Upper lobe of left lung (tissue), 6 donors: ENCODE data around the gene SIM2. TPM values are rescaled to one million over a fixed set of nuclear protein-coding genes. Genes with fewer than 3 reads are reported as not detected.
A peak's percentile ranks its signal among the peaks of the same experiment; 100 is the strongest.

Experiments used
- ATAC-seq, 2 donors: fragments of 200-7000 bp; cut with Tn5 transposase; one replicate each; pipeline ENCODE4 v1.9.1; 2022; ENCODE audit warnings: mild to moderate bottlenecking in 2 of 2, moderate library complexity in 2 of 2; ENCODE audit not compliant: low FRiP score in 2 of 2
- DNase-seq, 2 donors: peaks; one replicate each; pipeline ENCODE4 v3.0.0-alpha.2; 2019 to 2020
- H3K27ac ChIP-seq, 4 donors: fragments of 200-600 bp; sonication (generic); one replicate each; pipeline ENCODE4 v1.5.1; 2016 to 2019
- H3K27me3 ChIP-seq, 4 donors: fragments of 200-600 bp; sonication (generic); one replicate each; pipeline ENCODE4 v1.5.1; 2017 to 2019
- H3K36me3 ChIP-seq, 4 donors: fragments of 200-600 bp; sonication (generic); one replicate each; pipeline ENCODE4 v1.5.1; 2016 to 2019
- H3K4me1 ChIP-seq, 4 donors: fragments of 200-600 bp; sonication (generic); one replicate each; pipeline ENCODE4 v1.5.1; 2018 to 2019
- H3K4me3 ChIP-seq, 4 donors: fragments of 200-600 bp; sonication (generic); one replicate each; pipeline ENCODE4 v1.5.1; 2017 to 2019; ENCODE audit warnings: mild to moderate bottlenecking in 2 of 4, moderate library complexity in 1 of 4
- H3K9me3 ChIP-seq, 4 donors: fragments of 200-600 bp; sonication (generic); one replicate each; pipeline ENCODE4 v1.5.1; 2018 to 2019
- EP300 ChIP-seq, 4 donors: sonication (generic); formaldehyde crosslinking; IDR thresholded peaks; one replicate each; pipeline ENCODE4 v1.5.1; 2017; ENCODE audit warnings: antibody characterized with exemption in 4 of 4, control low read depth in 2 of 4
- POLR2A ChIP-seq, 4 donors: fragments of 450-650 bp; IDR thresholded peaks; one replicate each; pipeline ENCODE4 v1.5.1; 2016 to 2017; ENCODE audit warnings: antibody characterized with exemption in 4 of 4, mild to moderate bottlenecking in 2 of 4
- POLR2AphosphoS5 ChIP-seq, 2 donors: sonication (generic); formaldehyde crosslinking; IDR thresholded peaks; one replicate each; pipeline ENCODE4 v1.5.1; 2017; ENCODE audit warnings: antibody characterized with exemption in 2 of 2
- WGBS, 2 donors: methylation state at CpG; one replicate each; pipeline ENCODE4 v1.1.5; 2017 to 2018; 5-methylcytosine and 5-hydroxymethylcytosine counted together
- total RNA-seq, 6 donors: library from RNA; depleted of rRNA in 4 of 6; stranded (reverse); fragments of >200 nt in 4 of 6; gene quantifications; one replicate each; pipeline versions ENCODE4 v1.1.0 to v1.2.1, GENCODE V29; 2016 to 2021
- TF ChIP-seq, protein P1 (sequence below), 6 experiments: fragments of 450-650 bp in 4 of 6; fragments of 200-600 bp in 2 of 6; sonication (generic) in 2 of 6; IDR thresholded peaks; one replicate each; pipeline ENCODE4 v1.5.1; 2016 to 2019; ENCODE audit warnings: antibody characterized with exemption in 6 of 6
- donor health status: DM: no; HTN: no; CAD: no; lungs with moderate emphysema.
- donor health status: DM: no; HTN: yes; CAD: no; lungs with severe emphysema.

Gene SIM2
- total RNA-seq, 6 donors from 2014 or later, result 0.10 to 1.6 (median 0.50) TPM; not detected in 2

GRCh38 chr21:36743008-36743407 is 44.1 kb downstream of the SIM2 start:
- DNase-seq (no peak), ATAC-seq (no peak)
- no peaks in the 10 kb centered on the region for H3K9me3 ChIP-seq
- H3K27ac ChIP-seq, result no peak overlapping the region
- no peaks in the 10 kb centered on the region for H3K36me3 ChIP-seq
- no peak overlapping the region for H3K4me3 ChIP-seq
- TF ChIP-seq, protein P1, sequence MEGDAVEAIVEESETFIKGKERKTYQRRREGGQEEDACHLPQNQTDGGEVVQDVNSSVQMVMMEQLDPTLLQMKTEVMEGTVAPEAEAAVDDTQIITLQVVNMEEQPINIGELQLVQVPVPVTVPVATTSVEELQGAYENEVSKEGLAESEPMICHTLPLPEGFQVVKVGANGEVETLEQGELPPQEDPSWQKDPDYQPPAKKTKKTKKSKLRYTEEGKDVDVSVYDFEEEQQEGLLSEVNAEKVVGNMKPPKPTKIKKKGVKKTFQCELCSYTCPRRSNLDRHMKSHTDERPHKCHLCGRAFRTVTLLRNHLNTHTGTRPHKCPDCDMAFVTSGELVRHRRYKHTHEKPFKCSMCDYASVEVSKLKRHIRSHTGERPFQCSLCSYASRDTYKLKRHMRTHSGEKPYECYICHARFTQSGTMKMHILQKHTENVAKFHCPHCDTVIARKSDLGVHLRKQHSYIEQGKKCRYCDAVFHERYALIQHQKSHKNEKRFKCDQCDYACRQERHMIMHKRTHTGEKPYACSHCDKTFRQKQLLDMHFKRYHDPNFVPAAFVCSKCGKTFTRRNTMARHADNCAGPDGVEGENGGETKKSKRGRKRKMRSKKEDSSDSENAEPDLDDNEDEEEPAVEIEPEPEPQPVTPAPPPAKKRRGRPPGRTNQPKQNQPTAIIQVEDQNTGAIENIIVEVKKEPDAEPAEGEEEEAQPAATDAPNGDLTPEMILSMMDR (IDR thresholded peaks at IDR 0.05), result no peak
- TF ChIP-seq EP300 (IDR thresholded peaks at IDR 0.05) (no peak), POLR2AphosphoS5 (IDR thresholded peaks at IDR 0.05) (no peak)
- peaks cover 0 to 4% (median 0%) of the 10 kb centered on the region in 4 donors for H3K27me3 ChIP-seq
- 86 to 96% methylated on average over 6 to 7 of the region's 7 CpGs for WGBS, 2 donors
- H3K4me1 ChIP-seq, result peaks cover 14 to 18% (median 17%) of the 10 kb centered on the region in 4 donors

GRCh38 chr21:36743446-36743845 is 44.5 kb downstream of the SIM2 start:
- no peaks in the 10 kb centered on the region for H3K9me3 ChIP-seq
- ATAC-seq, result no peak
- H3K27me3 ChIP-seq, result peaks cover 0 to 6% (median 0%) of the 10 kb centered on the region in 4 donors
- no peak overlapping the region for H3K4me3 ChIP-seq
- no peaks in the 10 kb centered on the region for H3K36me3 ChIP-seq
- no peak for DNase-seq
- TF ChIP-seq POLR2A (IDR thresholded peaks at IDR 0.05), result no peak
- no peak for TF ChIP-seq POLR2AphosphoS5 (IDR thresholded peaks at IDR 0.05)
- no peak for TF ChIP-seq EP300 (IDR thresholded peaks at IDR 0.05)
- TF ChIP-seq, protein P1 (IDR thresholded peaks at IDR 0.05), result no peak
- 90 to 93% methylated on average over 9 of the region's 9 CpGs for WGBS, 2 donors
- H3K4me1 ChIP-seq, result peaks cover 17 to 21% (median 19%) of the 10 kb centered on the region in 4 donors
- no peak overlapping the region for H3K27ac ChIP-seq

DNA sequence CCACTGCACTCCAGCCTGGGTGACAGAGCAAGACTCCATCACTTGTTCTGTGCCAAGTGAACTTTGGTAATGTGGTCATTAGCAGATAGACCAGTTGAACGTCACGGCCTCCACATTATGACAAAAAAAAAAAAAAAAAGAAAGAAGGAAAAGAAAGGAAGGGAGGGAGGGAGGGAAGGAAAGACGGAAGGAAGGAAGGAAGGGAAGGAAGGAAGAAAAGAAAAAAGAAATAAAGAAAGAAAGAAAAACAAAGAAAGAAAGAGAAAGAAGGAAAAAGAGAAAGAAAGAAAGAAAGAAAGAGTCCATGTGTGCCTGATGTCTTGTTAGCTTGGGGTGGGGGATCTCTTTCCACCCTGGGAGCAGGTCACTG is 45.3 kb downstream of the SIM2 start:
- peak overlapping the region in 1 of 4 donors; percentile 20 for H3K4me3 ChIP-seq
- TF ChIP-seq EP300 (IDR thresholded peaks at IDR 0.05) (no peak), POLR2AphosphoS5 (IDR thresholded peaks at IDR 0.05) (no peak), POLR2A (IDR thresholded peaks at IDR 0.05) (no peak)
- TF ChIP-seq, protein P1 (IDR thresholded peaks at IDR 0.05), result no peak
- H3K9me3 ChIP-seq, result no peaks in the 10 kb centered on the region
- ATAC-seq, result no peak
- WGBS, 2 donors, result 90 to 93% methylated on average over 3 of the region's 3 CpGs
- H3K4me1 ChIP-seq, result peaks cover 17 to 21% (median 19%) of the 10 kb centered on the region in 4 donors
- no peak for DNase-seq
- no peaks in the 10 kb centered on the region for H3K36me3 ChIP-seq
- peaks cover 0 to 6% (median 0%) of the 10 kb centered on the region in 4 donors for H3K27me3 ChIP-seq
- no peak overlapping the region for H3K27ac ChIP-seq

GRCh38 chr21:36744560-36745231 is 45.8 kb downstream of the SIM2 start:
- Histone ChIP-seq H3K4me1 (peaks cover 17 to 21% (median 19%) of the 10 kb centered on the region in 4 donors), H3K27ac (no peak overlapping the region), H3K4me3 (peak overlapping the region in 1 of 4 donors; percentile 20), H3K27me3 (peaks cover 0 to 6% (median 0%) of the 10 kb centered on the region in 4 donors), H3K9me3 (no peaks in the 10 kb centered on the region), H3K36me3 (no peaks in the 10 kb centered on the region)
- ATAC-seq (no peak), DNase-seq (no peak)
- 34 to 49% methylated on average over 17 to 30 of the region's 30 CpGs for WGBS, 2 donors
- TF ChIP-seq, protein P1 (IDR thresholded peaks at IDR 0.05), result no peak
- TF ChIP-seq POLR2AphosphoS5 (IDR thresholded peaks at IDR 0.05), result no peak
- no peak for TF ChIP-seq POLR2A (IDR thresholded peaks at IDR 0.05)
- TF ChIP-seq EP300 (IDR thresholded peaks at IDR 0.05), result no peak

DNA sequence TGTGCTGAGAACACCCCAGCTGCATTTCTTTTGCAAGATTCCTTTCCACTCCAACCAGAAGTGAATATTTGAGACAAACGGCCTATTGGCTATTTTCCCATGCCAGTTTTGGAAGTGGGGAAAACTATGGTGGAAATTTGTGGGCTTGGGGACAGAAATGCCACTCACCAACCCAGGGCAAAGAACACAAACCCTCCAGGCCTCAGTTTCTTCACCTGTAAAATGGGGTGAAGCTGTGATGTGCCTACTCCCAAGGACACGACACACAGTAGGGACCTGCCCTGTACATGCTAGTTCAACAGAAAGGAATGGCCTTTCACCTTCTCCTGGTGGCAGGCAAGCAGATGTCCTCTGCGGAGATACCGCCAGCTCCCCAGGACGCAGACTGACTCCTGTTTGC is 46.5 kb downstream of the SIM2 start:
- peaks cover 0 to 6% (median 0%) of the 10 kb centered on the region in 4 donors for H3K27me3 ChIP-seq
- 77 to 97% methylated on average over 2 to 5 of the region's 5 CpGs for WGBS, 2 donors
- peaks cover 17 to 21% (median 19%) of the 10 kb centered on the region in 4 donors for H3K4me1 ChIP-seq
- no peak for TF ChIP-seq POLR2AphosphoS5 (IDR thresholded peaks at IDR 0.05)
- TF ChIP-seq EP300 (IDR thresholded peaks at IDR 0.05), result no peak
- TF ChIP-seq POLR2A (IDR thresholded peaks at IDR 0.05), result no peak
- TF ChIP-seq, protein P1 (IDR thresholded peaks at IDR 0.05), result no peak
- DNase-seq (no peak), ATAC-seq (no peak)
- H3K4me3 ChIP-seq, result no peak overlapping the region
- H3K27ac ChIP-seq, result no peak overlapping the region
- no peaks in the 10 kb centered on the region for H3K36me3 ChIP-seq
- no peaks in the 10 kb centered on the region for H3K9me3 ChIP-seq
